ENCODE measurements around the gene IFT27. TPM values are rescaled to one million over a fixed set of nuclear protein-coding genes. Genes with fewer than 3 reads are reported as not detected.
A peak's percentile ranks its signal among the peaks of the same experiment; 100 is the strongest.

The IFT27 gene
- polyA plus RNA-seq, 1 donor (not counting 4 experiments of a cell fraction or from before 2014, with no cell fraction given), result 18.5 TPM

GRCh38 chr22:36758792-36759271 is 17.1 kb downstream of the IFT27 start:
- DNase-seq (ENCODE audit: low read depth, low spot score), result no peak
- dilution Hi-C loops (cut with MboI; ENCODE audit: extremely low pct_ligation_motif_present, low sequenced_read_pairs), result no loop called here
- TF ChIP-seq EZH2 (IDR thresholded peaks at IDR 0.05; ENCODE audit: low read length) (no peak), CTCF (optimal IDR thresholded peaks at IDR 0.05 in 1 of 3, IDR thresholded peaks at IDR 0.05 in 1 of 3, conservative IDR thresholded peaks at IDR 0.05 in 1 of 3; ENCODE audit: extremely low read depth in 1 of 3, insufficient read depth in 2 of 3, low read length in 3 of 3) (no peak)
- Histone ChIP-seq H2AFZ (ENCODE audit: control insufficient read depth, low read length) (no peak overlapping the region), H3K4me3 (ENCODE audit: control insufficient read depth in 2 of 3, extremely low read depth in 1 of 3, insufficient read depth in 2 of 3, low read depth in 1 of 3, low read length in 3 of 3) (no peak overlapping the region), H3K9ac (ENCODE audit: control insufficient read depth, extremely low read depth, insufficient read depth, low read length) (no peak overlapping the region), H3K27me3 (ENCODE audit: control insufficient read depth, extremely low read depth, insufficient read depth, low read length) (no peaks in the 10 kb centered on the region), H3K4me1 (ENCODE audit: control insufficient read depth, extremely low read depth, insufficient read depth, low read length) (peaks cover 9% of the 10 kb centered on the region), H3K79me2 (ENCODE audit: control insufficient read depth, insufficient read depth, low read length) (no peaks in the 10 kb centered on the region), H3K9me1 (ENCODE audit: control insufficient read depth, extremely low read depth, insufficient read depth, low read length) (peaks cover 2% of the 10 kb centered on the region), H3K36me3 (ENCODE audit: control insufficient read depth in 2 of 2, extremely low read depth in 1 of 2, insufficient read depth in 2 of 2, low read length in 2 of 2) (peaks cover 0 to 1% of the 10 kb centered on the region in 2 experiments), H4K20me1 (ENCODE audit: control insufficient read depth, extremely low read depth, insufficient read depth, low read length) (no peaks in the 10 kb centered on the region), H3K27ac (ENCODE audit: control insufficient read depth, insufficient read depth, low read length) (no peak overlapping the region), H3K4me2 (ENCODE audit: control insufficient read depth, extremely low read depth, insufficient read depth, low read depth, low read length) (no peak overlapping the region), H3K9me3 (ENCODE audit: control insufficient read depth, low read depth, low read length) (no peaks in the 10 kb centered on the region)
- no peak for FAIRE-seq

GRCh38 chr22:36757668-36758211 is 18.2 kb downstream of the IFT27 start:
- peaks cover 0 to 1% of the 10 kb centered on the region in 2 experiments for H3K36me3 ChIP-seq (ENCODE audit: control insufficient read depth in 2 of 2, extremely low read depth in 1 of 2, insufficient read depth in 2 of 2, low read length in 2 of 2)
- DNase-seq (ENCODE audit: low read depth, low spot score) (peak; percentile 21), FAIRE-seq (peak; percentile 39)
- peaks cover 9% of the 10 kb centered on the region for H3K4me1 ChIP-seq (ENCODE audit: control insufficient read depth, extremely low read depth, insufficient read depth, low read length)
- peaks cover under 1% of the 10 kb centered on the region for H4K20me1 ChIP-seq (ENCODE audit: control insufficient read depth, extremely low read depth, insufficient read depth, low read length)
- no peak overlapping the region for H3K27ac ChIP-seq (ENCODE audit: control insufficient read depth, insufficient read depth, low read length)
- no peak overlapping the region for H3K4me2 ChIP-seq (ENCODE audit: control insufficient read depth, extremely low read depth, insufficient read depth, low read depth, low read length)
- no peak for TF ChIP-seq EZH2 (IDR thresholded peaks at IDR 0.05; ENCODE audit: low read length)
- TF ChIP-seq CTCF (optimal IDR thresholded peaks at IDR 0.05 in 1 of 3, IDR thresholded peaks at IDR 0.05 in 1 of 3, conservative IDR thresholded peaks at IDR 0.05 in 1 of 3; ENCODE audit: extremely low read depth in 1 of 3, insufficient read depth in 2 of 3, low read length in 3 of 3), result peak; percentile 87 to 92 (median 90)
- H2AFZ ChIP-seq (ENCODE audit: control insufficient read depth, low read length), result no peak overlapping the region
- no peak overlapping the region for H3K9ac ChIP-seq (ENCODE audit: control insufficient read depth, extremely low read depth, insufficient read depth, low read length)
- no peaks in the 10 kb centered on the region for H3K27me3 ChIP-seq (ENCODE audit: control insufficient read depth, extremely low read depth, insufficient read depth, low read length)
- no peaks in the 10 kb centered on the region for H3K9me3 ChIP-seq (ENCODE audit: control insufficient read depth, low read depth, low read length)
- dilution Hi-C loops (cut with MboI; ENCODE audit: extremely low pct_ligation_motif_present, low sequenced_read_pairs), result no loop called here
- no peaks in the 10 kb centered on the region for H3K79me2 ChIP-seq (ENCODE audit: control insufficient read depth, insufficient read depth, low read length)
- no peak overlapping the region for H3K4me3 ChIP-seq (ENCODE audit: control insufficient read depth in 2 of 3, extremely low read depth in 1 of 3, insufficient read depth in 2 of 3, low read depth in 1 of 3, low read length in 3 of 3)
- H3K9me1 ChIP-seq (ENCODE audit: control insufficient read depth, extremely low read depth, insufficient read depth, low read length), result no peaks in the 10 kb centered on the region
